ENCODE results near the gene ACTA2.

DNA sequence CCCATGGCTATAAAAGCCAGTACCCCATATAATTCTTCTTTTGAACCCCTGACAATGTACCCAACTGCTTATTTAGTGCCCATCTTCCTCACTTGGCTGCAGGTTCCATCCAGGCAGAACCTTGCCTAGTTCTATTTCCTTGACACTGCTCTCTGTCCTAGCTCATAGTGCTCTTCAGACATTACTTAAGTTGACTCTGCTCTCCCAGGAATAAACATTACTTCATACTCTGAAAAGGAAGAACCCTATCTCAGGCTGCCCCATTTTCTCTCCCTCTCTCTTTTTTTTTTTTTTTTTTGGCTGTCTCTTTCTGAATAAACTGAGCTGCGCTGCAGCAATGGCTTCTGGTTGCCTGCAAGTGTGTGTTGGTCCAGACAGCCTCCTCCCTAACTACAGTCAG is 21.0 kb downstream of the ACTA2 start:
- TF ChIP-seq EZH2 (IDR thresholded peaks at IDR 0.05; ENCODE audit: borderline replicate concordance, low read depth, low read length, poor library complexity, severe bottlenecking) = no peak
- TF ChIP-seq, protein P1, sequence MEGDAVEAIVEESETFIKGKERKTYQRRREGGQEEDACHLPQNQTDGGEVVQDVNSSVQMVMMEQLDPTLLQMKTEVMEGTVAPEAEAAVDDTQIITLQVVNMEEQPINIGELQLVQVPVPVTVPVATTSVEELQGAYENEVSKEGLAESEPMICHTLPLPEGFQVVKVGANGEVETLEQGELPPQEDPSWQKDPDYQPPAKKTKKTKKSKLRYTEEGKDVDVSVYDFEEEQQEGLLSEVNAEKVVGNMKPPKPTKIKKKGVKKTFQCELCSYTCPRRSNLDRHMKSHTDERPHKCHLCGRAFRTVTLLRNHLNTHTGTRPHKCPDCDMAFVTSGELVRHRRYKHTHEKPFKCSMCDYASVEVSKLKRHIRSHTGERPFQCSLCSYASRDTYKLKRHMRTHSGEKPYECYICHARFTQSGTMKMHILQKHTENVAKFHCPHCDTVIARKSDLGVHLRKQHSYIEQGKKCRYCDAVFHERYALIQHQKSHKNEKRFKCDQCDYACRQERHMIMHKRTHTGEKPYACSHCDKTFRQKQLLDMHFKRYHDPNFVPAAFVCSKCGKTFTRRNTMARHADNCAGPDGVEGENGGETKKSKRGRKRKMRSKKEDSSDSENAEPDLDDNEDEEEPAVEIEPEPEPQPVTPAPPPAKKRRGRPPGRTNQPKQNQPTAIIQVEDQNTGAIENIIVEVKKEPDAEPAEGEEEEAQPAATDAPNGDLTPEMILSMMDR (conservative IDR thresholded peaks at IDR 0.05; ENCODE audit: low read depth, low read length) = no peak

Measured in A673 (cell line).